Testis (tissue), 2 donors: ENCODE data around the gene CAVIN1.

Experiments
- POLR2A ChIP-seq: fragments of 450-650 bp; IDR thresholded peaks from one replicate; pipeline ENCODE4 v1.6.1; 2017; ENCODE audit warnings: antibody characterized with exemption, mild to moderate bottlenecking, moderate library complexity
- TF ChIP-seq, protein P1 (sequence below), 3 experiments: fragments of 450-650 bp in 2 of 3; fragments of 200-600 bp in 1 of 3; sonication (generic) in 1 of 3; IDR thresholded peaks; one replicate each; pipeline ENCODE4 v1.5.1; 2016 to 2019; ENCODE audit warnings: antibody characterized with exemption in 3 of 3, mild to moderate bottlenecking in 2 of 3, moderate library complexity in 1 of 3

GRCh38 chr17:42361781-42362186, 61.3 kb downstream of the CAVIN1 start:
- TF ChIP-seq, protein P1, sequence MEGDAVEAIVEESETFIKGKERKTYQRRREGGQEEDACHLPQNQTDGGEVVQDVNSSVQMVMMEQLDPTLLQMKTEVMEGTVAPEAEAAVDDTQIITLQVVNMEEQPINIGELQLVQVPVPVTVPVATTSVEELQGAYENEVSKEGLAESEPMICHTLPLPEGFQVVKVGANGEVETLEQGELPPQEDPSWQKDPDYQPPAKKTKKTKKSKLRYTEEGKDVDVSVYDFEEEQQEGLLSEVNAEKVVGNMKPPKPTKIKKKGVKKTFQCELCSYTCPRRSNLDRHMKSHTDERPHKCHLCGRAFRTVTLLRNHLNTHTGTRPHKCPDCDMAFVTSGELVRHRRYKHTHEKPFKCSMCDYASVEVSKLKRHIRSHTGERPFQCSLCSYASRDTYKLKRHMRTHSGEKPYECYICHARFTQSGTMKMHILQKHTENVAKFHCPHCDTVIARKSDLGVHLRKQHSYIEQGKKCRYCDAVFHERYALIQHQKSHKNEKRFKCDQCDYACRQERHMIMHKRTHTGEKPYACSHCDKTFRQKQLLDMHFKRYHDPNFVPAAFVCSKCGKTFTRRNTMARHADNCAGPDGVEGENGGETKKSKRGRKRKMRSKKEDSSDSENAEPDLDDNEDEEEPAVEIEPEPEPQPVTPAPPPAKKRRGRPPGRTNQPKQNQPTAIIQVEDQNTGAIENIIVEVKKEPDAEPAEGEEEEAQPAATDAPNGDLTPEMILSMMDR (IDR thresholded peaks at IDR 0.05), result no peak
- TF ChIP-seq POLR2A, result no peak
